GM21515 (cell line): ENCODE results near the gene ANKMY1.

Source experiments
- ATAC-seq: cut with Tn5 transposase; IDR thresholded peaks from one replicate; pipeline ENCODE4 v1.9.1; 2021; ENCODE audit not compliant: unreplicated experiment

The ANKMY1 gene

GRCh38 chr2:240557808-240558207, at the start of gene ANKMY1:
Gene ANKMY1 (minus strand): TSS chr2:240557988. CDS start chr2:240557335, 653 bp downstream.
- ATAC-seq: no peak

- ATAC-seq: no peak
Measured at GRCh38 chr2:240605867-240606743, 48.3 kb upstream of the ANKMY1 start.

GRCh38 chr2:240604939-240605716, 47.3 kb upstream of the ANKMY1 start:
- ATAC-seq: no peak

GRCh38 chr2:240604291-240604938, 46.6 kb upstream of the ANKMY1 start:
- ATAC-seq: no peak

GRCh38 chr2:240603846-240604245, 46.1 kb upstream of the ANKMY1 start:
- ATAC-seq: no peak

GRCh38 chr2:240603081-240603835, 45.5 kb upstream of the ANKMY1 start:
- ATAC-seq: no peak

GRCh38 chr2:240602266-240603050, 44.7 kb upstream of the ANKMY1 start:
- ATAC-seq: no peak

GRCh38 chr2:240601831-240602160, 44.0 kb upstream of the ANKMY1 start:
- ATAC-seq: no peak

GRCh38 chr2:240601061-240601830, 43.5 kb upstream of the ANKMY1 start:
- no peak for ATAC-seq

- ATAC-seq: no peak
Measured at GRCh38 chr2:240600451-240600961, 42.7 kb upstream of the ANKMY1 start.

- no peak for ATAC-seq
Measured at GRCh38 chr2:240599141-240599583, 41.4 kb upstream of the ANKMY1 start.

GRCh38 chr2:240598311-240598911, 40.6 kb upstream of the ANKMY1 start:
- ATAC-seq: no peak

GRCh38 chr2:240597419-240598181, 39.8 kb upstream of the ANKMY1 start:
- ATAC-seq: no peak

GRCh38 chr2:240597054-240597418, 39.2 kb upstream of the ANKMY1 start:
- no peak for ATAC-seq

GRCh38 chr2:240596491-240596931, 38.7 kb upstream of the ANKMY1 start:
- ATAC-seq: no peak

- no peak for ATAC-seq
Measured at GRCh38 chr2:240596080-240596460, 38.3 kb upstream of the ANKMY1 start.

GRCh38 chr2:240595381-240596079, 37.7 kb upstream of the ANKMY1 start:
- ATAC-seq: no peak
